Breast epithelium (tissue), 4 donors: ENCODE measurements around the gene CDCP1. TPM values are rescaled to one million over a fixed set of nuclear protein-coding genes. Genes with fewer than 3 reads are reported as not detected.

Experiments
- DNase-seq, 2 donors: peaks; one replicate each; pipeline ENCODE4 v3.0.0-alpha.2; 2019; ENCODE audit warnings: low spot score in 2 of 2
- H3K27ac ChIP-seq, 2 donors: fragments of 200-600 bp; sonication (generic) in 1 of 2; one replicate each; pipeline ENCODE4 v1.5.1; 2016 to 2019; ENCODE audit warnings: mild to moderate bottlenecking in 1 of 2
- H3K27me3 ChIP-seq, 2 donors: fragments of 200-600 bp; sonication (generic) in 1 of 2; one replicate each; pipeline versions ENCODE4 v1.5.1 to v1.6.0; 2017 to 2019; ENCODE audit warnings: control low read depth in 1 of 2, mild to moderate bottlenecking in 1 of 2
- H3K36me3 ChIP-seq: fragments of 200-600 bp; one replicate; pipeline ENCODE4 v1.5.1; 2019
- H3K4me1 ChIP-seq, 2 donors: fragments of 200-600 bp; sonication (generic); one replicate each; pipeline ENCODE4 v1.5.1; 2016 to 2019; ENCODE audit warnings: control low read depth in 1 of 2
- H3K4me3 ChIP-seq, 3 donors: fragments of 200-600 bp; sonication (generic); 1 replicate in 2 of 3; 2 replicates in 1 of 3; pipeline ENCODE4 v1.5.1; 2016 to 2019; ENCODE audit warnings: mild to moderate bottlenecking in 3 of 3, moderate library complexity in 2 of 3
- H3K9me3 ChIP-seq, 2 donors: fragments of 200-600 bp; sonication (generic) in 1 of 2; one replicate each; pipeline ENCODE4 v1.5.1; 2016 to 2019; ENCODE audit warnings: control low read depth in 1 of 2
- CTCF ChIP-seq, 3 donors: fragments of 450-650 bp; IDR thresholded peaks; one replicate each; pipeline ENCODE4 v1.5.1; 2016 to 2017; ENCODE audit warnings: antibody characterized with exemption in 3 of 3, mild to moderate bottlenecking in 3 of 3, moderate library complexity in 3 of 3
- POLR2A ChIP-seq: fragments of 450-650 bp; IDR thresholded peaks from one replicate; pipeline ENCODE4 v1.6.1; 2016; ENCODE audit warnings: antibody characterized with exemption, mild to moderate bottlenecking, moderate library complexity
- POLR2AphosphoS5 ChIP-seq, 3 donors: sonication (generic); formaldehyde crosslinking; IDR thresholded peaks; one replicate each; pipeline ENCODE4 v1.6.1; 2017; ENCODE audit warnings: antibody characterized with exemption in 3 of 3
- intact Hi-C: fragments of 100-400 bp; cut with DNase I; formaldehyde crosslinking; loops from one replicate; pipeline ENCODE4 v1.15.1; 2023; ENCODE audit warnings: low total_unique reads
- total RNA-seq, 3 donors: library from RNA; depleted of rRNA; stranded (reverse); fragments of >200 nt; gene quantifications; one replicate each; pipeline ENCODE4 v1.1.0, GENCODE V29; 2016

The CDCP1 gene
- total RNA-seq, 3 donors from 2014 or later, result 1.9 to 11.3 (median 8.5) TPM

GRCh38 chr3:45124956-45125355 lies 21.2 kb downstream of the CDCP1 start:
- TF ChIP-seq POLR2AphosphoS5 (IDR thresholded peaks at IDR 0.05) (no peak), POLR2A (no peak), CTCF (IDR thresholded peaks at IDR 0.05) (no peak)
- H3K36me3 ChIP-seq, result no peaks in the 10 kb centered on the region
- no peak overlapping the region for H3K27ac ChIP-seq
- H3K4me3 ChIP-seq, result no peak overlapping the region
- intact Hi-C loops, result no loop called here
- H3K9me3 ChIP-seq, result no peaks in the 10 kb centered on the region
- no peak for DNase-seq
- H3K4me1 ChIP-seq, result no peaks in the 10 kb centered on the region
- no peaks in the 10 kb centered on the region for H3K27me3 ChIP-seq

- intact Hi-C loops, result no loop called here
- TF ChIP-seq POLR2A, result no peak
- TF ChIP-seq CTCF (IDR thresholded peaks at IDR 0.05), result no peak
- TF ChIP-seq POLR2AphosphoS5 (IDR thresholded peaks at IDR 0.05), result no peak
- no peak for DNase-seq
- no peaks in the 10 kb centered on the region for H3K27me3 ChIP-seq
- no peaks in the 10 kb centered on the region for H3K9me3 ChIP-seq
- H3K36me3 ChIP-seq, result no peaks in the 10 kb centered on the region
- no peak overlapping the region for H3K27ac ChIP-seq
- H3K4me1 ChIP-seq, result no peaks in the 10 kb centered on the region
- H3K4me3 ChIP-seq, result no peak overlapping the region
These were observed 21.8 kb downstream of the CDCP1 start for GRCh38 chr3:45124352-45124751.

- no peak for DNase-seq
These were observed 22.5 kb downstream of the CDCP1 start for GRCh38 chr3:45123581-45124269.

GRCh38 chr3:45123030-45123429 lies 23.1 kb downstream of the CDCP1 start:
- Histone ChIP-seq H3K4me1 (no peaks in the 10 kb centered on the region), H3K36me3 (no peaks in the 10 kb centered on the region), H3K9me3 (no peaks in the 10 kb centered on the region), H3K4me3 (no peak overlapping the region), H3K27me3 (no peaks in the 10 kb centered on the region), H3K27ac (no peak overlapping the region)
- TF ChIP-seq POLR2AphosphoS5 (IDR thresholded peaks at IDR 0.05), result no peak
- no peak for TF ChIP-seq CTCF (IDR thresholded peaks at IDR 0.05)
- intact Hi-C loops, result no loop called here
- no peak for DNase-seq

More at GRCh38 chr3:45123581-45124269, 22.5 kb downstream of the CDCP1 start:
- H3K4me1 ChIP-seq, result no peaks in the 10 kb centered on the region
- H3K36me3 ChIP-seq, result no peaks in the 10 kb centered on the region
- H3K27ac ChIP-seq, result no peak overlapping the region
- intact Hi-C loops, result no loop called here
- H3K4me3 ChIP-seq, result no peak overlapping the region
- no peaks in the 10 kb centered on the region for H3K27me3 ChIP-seq
- no peaks in the 10 kb centered on the region for H3K9me3 ChIP-seq
- TF ChIP-seq CTCF (IDR thresholded peaks at IDR 0.05) (no peak), POLR2AphosphoS5 (IDR thresholded peaks at IDR 0.05) (no peak), POLR2A (no peak)

- no peak for DNase-seq
- Histone ChIP-seq H3K36me3 (no peaks in the 10 kb centered on the region), H3K27ac (no peak overlapping the region), H3K4me1 (no peaks in the 10 kb centered on the region), H3K4me3 (no peak overlapping the region), H3K27me3 (no peaks in the 10 kb centered on the region), H3K9me3 (no peaks in the 10 kb centered on the region)
- TF ChIP-seq CTCF (IDR thresholded peaks at IDR 0.05) (no peak), POLR2AphosphoS5 (IDR thresholded peaks at IDR 0.05) (no peak), POLR2A (no peak)
- intact Hi-C loops, result no loop called here
These were observed 25.6 kb downstream of the CDCP1 start for GRCh38 chr3:45120359-45121158.
